WI38 (cell line): Measurements from ENCODE around the gene BEAN1.

Experiments used
- H3K4me3 ChIP-seq: 2 replicates; pipeline ENCODE4 v1.5.1; 2011; ENCODE audit warnings: low read depth, mild to moderate bottlenecking, control low read depth, low read length
- TF ChIP-seq, protein P1 (sequence below): IDR thresholded peaks from 2 replicates; pipeline ENCODE4 v1.5.1; 2012; ENCODE audit warnings: low read depth, mild to moderate bottlenecking, control low read depth, low read length

The BEAN1 gene

DNA sequence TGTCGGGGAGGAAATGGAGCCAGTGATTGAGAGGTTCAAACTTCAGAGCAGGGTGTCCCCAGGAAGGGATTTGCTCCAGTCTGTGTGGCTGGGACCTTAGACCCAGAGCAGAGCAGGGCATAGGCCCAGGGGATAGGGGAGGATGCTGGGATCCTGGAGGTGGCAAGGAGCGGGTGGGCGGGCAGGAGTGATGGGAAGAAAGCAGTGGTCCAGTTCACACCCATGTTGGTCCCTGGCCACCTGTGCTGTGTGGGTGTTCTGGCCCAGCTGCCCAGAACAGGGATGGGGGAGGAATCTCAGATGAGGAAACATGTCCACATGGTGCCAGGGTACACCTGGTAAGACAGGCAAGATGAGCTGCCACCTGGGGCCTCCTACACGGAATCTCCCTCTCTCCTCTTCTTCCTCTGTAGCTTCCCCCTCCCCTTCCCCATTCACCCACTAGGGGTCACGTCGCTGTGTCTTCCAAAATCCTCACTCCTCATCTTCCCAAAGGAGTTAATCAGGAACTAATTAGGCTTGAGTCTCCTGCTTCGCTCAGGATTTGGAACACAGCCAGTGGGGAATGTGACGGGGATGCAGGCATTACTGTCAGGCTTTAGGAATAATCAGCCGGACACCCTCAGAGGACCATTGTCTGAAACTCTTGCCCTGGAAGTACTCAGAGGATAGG, 2.3 kb downstream of the BEAN1 start:
- TF ChIP-seq, protein P1, sequence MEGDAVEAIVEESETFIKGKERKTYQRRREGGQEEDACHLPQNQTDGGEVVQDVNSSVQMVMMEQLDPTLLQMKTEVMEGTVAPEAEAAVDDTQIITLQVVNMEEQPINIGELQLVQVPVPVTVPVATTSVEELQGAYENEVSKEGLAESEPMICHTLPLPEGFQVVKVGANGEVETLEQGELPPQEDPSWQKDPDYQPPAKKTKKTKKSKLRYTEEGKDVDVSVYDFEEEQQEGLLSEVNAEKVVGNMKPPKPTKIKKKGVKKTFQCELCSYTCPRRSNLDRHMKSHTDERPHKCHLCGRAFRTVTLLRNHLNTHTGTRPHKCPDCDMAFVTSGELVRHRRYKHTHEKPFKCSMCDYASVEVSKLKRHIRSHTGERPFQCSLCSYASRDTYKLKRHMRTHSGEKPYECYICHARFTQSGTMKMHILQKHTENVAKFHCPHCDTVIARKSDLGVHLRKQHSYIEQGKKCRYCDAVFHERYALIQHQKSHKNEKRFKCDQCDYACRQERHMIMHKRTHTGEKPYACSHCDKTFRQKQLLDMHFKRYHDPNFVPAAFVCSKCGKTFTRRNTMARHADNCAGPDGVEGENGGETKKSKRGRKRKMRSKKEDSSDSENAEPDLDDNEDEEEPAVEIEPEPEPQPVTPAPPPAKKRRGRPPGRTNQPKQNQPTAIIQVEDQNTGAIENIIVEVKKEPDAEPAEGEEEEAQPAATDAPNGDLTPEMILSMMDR = 0 out of 2 replicates have a peak, but pooled peaks have one; percentile 8
- no peak overlapping the region for H3K4me3 ChIP-seq

DNA sequence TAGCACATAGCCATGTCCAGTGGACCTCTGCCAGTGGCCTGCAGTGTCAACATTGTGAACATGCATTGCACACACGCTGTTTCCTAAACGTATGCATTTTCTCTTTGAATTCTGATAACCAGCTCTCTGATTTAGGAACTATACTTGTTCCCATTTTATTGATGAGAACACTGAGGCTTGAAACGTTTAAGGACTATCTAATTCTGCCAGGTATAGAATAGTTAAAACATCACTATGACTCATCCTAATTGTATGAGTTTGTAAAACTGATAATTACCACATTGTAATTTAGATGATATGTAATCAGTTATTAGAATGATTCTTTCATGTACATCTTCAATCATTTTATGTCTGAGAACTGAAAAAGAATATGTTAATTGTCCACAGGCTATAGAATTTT, 3.1 kb downstream of the BEAN1 start:
- TF ChIP-seq, protein P1 = no peak
- no peak overlapping the region for H3K4me3 ChIP-seq

DNA sequence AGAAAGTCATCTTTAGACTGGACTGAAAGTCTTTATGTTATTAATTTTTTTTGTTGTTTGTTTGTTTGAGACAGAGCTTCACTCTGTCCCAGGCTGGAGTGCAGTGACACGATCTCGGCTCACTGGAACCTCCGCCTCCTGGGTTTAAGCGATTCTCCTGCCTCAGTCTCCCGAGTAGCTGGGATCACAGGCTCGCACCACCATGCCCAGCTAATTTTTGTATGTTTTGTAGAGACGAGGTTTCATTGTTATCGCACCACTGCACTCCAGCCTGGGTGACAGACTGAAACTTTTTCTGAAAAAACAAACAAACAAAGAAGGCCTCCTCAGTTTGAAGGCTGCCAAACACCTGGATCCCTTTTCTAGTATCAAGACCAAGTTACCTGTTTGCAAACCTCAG, 4.7 kb downstream of the BEAN1 start:
- TF ChIP-seq, protein P1 = no peak
- H3K4me3 ChIP-seq = no peak overlapping the region

DNA sequence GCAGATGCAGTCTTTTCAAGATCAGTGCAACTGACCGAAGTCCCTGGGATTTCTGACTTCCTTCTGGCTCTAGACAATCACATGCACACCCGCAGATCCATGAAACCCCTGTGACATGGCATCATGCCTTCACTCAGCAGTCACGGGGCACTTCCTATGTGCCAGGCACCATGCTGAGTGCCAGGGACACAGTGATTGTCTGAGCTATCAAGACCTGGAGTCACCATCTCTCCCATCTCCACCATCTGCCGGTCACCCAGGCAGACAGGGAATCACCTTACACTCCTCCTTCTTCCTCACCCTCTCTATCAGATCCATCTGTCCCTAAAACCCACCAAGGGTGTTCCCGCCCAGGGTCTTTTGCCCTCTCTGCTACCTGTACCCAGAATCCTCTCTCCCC, 5.3 kb downstream of the BEAN1 start:
- TF ChIP-seq, protein P1 = no peak
- no peak overlapping the region for H3K4me3 ChIP-seq

DNA sequence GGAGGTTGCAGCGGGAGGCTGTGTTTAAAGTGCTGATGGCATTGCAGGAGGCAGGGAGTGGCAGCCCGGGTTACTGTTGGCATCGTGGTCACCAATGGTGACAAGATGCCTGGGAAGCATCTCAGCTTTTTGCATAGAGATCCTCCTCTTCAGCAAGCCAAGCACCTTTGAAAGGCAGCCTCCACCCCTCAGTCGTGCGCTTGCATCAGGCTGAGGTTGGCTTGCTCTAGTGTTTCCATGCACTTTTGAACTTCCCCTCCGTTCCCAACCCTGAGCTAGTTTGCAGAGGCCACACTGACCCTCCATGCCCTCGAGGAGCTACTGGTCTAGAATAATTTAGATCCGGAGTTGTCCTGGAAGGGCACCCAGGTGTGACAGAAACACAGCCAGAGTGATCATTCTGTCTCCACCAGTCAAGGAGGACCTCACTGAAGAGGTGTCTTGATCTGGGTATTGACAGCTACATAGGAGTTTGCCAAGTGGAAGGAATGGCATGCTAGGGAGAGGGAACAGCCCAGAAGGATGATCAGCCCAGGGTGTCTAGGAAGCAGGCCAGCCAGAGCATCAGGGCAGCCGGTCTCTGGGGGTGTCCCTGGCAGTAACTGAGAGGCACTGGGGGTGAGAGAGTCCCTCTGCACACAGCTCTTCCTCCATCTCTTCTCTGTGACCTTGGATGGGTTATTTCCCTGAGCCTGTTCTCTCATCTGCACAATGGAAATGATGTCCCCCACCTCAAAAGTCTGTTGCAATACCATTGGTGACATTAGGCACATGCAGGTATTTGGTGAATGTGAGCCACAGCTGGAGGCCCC, 7.7 kb downstream of the BEAN1 start:
- TF ChIP-seq, protein P1 = no peak
- H3K4me3 ChIP-seq = no peak overlapping the region

DNA sequence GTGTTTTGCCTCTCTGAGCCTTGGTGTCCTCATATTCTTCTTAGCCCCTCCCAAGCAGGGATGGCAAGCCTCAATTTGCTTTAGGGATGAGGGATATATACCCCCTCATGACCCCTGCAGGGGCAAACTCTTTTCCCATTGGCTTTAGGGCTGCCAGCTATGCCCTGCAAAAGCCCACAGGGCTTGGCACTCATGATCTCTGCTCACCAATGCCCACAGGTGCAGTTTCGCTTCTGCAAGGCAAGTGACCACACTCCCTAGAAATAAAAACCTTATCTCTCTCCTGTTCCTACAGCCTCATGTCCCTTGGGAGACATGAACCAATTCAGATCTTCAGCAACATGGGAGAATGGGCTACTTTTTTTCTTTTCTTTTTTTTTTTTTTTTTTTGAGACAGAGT, 8.8 kb downstream of the BEAN1 start:
- no peak overlapping the region for H3K4me3 ChIP-seq
- TF ChIP-seq, protein P1 = no peak

DNA sequence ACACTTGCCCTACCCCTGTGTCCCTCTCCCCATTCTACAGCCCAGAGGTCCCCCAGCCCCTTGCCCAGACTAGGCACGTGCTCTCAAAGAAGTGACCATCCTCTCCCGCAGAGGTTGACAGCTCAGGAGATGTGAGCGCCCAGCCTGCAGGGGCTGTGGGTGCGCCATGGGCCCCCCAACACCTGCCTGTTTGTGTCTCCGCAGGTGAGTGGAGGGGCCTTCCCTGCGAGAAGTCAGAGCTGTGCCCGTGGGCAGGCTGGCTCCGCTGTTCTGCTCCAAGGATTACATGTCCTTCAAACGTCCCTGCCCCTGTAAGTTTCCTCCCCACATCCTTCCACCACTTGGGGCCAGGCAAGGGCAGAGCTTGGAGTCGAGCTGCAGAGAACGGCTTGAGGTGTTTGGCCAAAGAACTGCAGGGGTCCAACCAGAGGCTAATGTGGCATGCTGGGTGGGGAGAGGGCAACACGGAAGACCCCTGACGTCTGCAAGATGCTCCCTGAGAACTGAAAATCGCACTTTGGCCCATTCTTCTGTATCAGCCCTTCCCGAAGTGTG, 10.4 kb downstream of the BEAN1 start:
- TF ChIP-seq, protein P1 = no peak
- H3K4me3 ChIP-seq = no peak overlapping the region
